NCI-H187 treated with DMSO at 0.1 percent for 48 hours (cell line): ENCODE measurements around the gene SYT17.
A peak's percentile ranks its signal among the peaks of the same experiment; 100 is the strongest.
"Not testable (repeated sequence)": the region's sequence is repeated elsewhere in the genome, so short reads cannot be mapped to it uniquely, and the experiment has no call there.

Experiments used
- DNase-seq: peaks from one replicate; lab custom pipeline; 2025; lab: John Stamatoyannopoulos, UW

Gene SYT17

DNA sequence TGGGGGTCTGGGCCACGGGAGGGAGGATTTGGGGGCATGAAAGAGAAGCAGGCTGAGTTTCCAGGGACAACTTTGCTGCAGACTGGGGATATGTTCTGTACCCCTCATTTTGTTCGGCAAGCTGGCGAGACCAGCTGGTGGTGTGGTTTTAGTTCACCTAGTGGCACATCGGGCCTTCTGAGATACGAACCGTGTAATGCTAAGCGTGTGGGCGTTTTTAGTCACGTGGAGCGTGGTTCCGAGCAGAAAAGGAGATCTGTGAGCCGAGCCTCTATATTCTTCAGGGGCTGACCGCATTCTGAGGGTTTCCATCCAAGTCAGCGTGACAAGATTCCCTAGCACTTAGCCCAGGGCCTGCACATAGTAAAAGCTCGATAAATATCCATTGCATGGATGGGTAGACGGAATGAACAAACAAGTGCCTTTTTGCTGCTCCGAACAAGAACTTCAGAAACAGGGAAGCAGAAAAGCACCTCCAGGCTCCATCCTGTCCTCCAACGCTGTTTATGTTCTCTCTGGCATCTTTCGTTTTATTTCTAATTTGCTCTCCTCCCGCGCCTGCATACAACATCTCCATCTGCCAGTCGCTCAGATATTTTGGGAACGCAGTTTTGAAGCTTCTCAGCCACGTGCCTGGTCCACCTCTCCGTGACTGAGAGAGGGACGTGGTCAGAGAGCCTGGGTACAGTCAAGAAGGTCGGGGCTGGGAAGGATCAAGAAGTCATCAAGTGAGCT, 5.8 kb downstream of the SYT17 start:
- DNase-seq = no peak

DNA sequence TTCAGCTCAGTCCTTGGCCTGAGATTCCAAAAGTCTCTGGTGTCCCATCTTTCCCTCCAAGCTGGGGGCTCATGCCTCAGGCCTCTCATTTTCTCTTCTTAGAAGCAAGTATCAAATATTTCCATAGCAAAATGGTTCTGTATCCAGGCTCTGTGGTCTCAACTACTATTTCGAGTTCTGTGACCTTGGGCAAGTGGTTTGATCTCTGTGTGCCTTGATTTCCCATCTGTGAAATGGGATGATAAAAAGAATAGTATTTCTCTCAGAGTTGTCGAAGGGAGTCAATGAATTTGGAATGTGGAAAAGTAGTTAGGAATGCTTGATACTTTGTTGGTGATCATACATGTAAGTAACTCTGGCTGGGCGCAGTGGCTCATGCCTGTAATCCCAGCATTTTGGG, 6.4 kb downstream of the SYT17 start:
- no peak for DNase-seq

GRCh38 chr16:19175492-19176262, 7.6 kb downstream of the SYT17 start:
- DNase-seq = no peak

DNA sequence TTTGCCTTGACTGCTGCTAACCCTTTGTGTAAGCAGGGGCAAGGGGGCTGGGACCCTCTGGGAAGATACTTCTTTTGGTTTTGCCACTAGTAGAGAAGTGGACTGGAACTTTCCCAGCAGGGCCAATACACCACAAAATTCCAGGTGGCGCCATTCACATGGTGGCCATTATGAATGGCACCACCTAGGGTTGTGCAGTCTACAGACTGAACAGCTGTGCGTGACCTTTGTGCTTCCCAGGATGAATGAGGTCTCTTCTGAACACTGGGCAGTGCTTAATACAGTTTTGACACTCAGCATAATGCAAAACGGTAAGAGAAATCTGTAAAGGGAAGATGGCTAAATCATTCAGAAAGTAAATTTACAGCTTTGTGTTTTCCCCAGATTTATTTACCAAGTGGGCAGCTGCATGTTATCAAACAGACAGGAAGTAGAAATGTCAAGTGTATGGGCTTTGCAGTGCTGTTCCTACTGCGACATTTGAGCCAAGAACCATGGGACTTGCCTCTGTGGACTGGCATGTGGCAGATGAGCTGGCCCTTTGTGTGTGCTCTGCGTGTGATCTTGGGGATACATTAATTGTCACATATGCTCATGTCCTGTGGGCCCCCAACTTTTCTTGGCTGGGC, 9.2 kb downstream of the SYT17 start:
- no peak for DNase-seq

- DNase-seq = no peak
Observed at GRCh38 chr16:19179546-19180490, 11.8 kb downstream of the SYT17 start.

DNA sequence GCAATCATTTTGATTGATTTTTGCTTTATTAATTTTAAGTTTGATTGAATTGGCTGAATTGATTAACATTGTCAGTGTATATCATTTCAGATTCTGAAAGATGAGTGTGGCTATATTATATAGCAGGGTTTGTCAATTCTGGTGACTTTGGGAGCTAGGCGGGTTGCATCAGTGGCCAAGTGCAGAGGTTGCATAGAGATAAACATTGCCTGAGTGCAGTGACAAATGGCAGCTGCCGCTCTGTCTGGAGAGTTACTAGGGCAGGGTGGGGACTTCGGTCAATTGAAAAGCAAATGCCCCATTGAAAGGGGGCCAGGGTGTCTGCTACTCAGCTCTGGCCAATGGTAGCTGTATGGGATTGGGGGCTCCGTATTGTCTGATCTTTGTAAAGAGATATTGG, 12.7 kb downstream of the SYT17 start:
- DNase-seq = no peak

DNA sequence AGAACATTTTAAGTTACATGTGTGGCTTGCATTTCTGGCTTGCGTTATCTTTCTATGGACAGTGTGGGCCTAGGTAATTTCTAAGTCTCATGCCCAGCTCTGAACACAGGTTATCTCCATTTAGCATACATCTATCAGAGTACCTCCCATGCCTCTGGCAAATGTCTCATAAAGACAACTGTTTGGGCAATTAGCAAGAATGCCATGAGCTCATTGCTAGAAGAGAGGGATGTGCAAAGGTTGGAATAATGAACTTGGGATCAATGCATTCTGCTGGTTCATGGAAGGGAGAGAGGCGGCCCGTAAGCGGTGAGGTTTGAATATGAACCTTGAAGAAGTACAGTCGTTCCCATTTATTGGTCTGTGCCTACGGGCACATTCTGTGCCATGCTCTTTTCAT, 14.4 kb downstream of the SYT17 start:
- DNase-seq = no peak

GRCh38 chr16:19183187-19183586, 15.1 kb downstream of the SYT17 start:
- DNase-seq = no peak

DNA sequence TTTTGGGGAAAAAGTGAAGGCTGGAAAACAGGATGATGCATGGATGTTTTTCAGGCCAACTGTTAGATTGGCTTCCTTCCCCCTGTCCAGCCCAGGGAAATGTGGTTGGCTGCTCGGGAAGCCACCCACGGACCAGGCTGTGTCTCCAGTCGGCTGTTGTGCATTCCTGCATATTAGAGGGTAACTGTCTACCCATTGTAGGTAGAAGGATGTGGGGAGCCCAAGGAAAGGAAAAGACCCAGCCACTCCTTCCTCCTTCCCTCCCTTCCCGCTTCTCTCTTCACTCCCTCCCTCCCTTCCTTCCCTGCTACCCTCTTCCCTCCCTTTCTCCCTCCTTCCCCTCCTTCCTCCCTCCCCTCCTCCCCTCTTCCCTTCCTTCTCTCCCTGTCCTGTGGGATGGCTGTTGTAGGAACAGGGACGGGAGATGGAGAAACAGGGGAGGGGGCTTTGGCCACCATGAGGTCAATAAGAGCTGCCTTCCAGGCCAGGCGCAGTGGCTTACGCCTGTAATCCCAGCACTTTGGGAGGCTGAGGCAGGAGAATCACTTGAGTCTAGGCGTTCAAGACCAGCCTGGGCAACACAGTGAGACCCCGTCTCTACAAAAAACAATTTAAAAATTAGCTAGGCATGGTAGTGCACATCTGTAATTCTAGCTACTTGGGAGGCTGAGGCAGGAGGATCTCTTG, 16.9 kb downstream of the SYT17 start:
- DNase-seq = no peak

- peak; percentile 26 for DNase-seq
Observed at GRCh38 chr16:19185510-19185851, 17.4 kb downstream of the SYT17 start.

GRCh38 chr16:19186408-19186807, 18.4 kb downstream of the SYT17 start:
- DNase-seq = no peak

DNA sequence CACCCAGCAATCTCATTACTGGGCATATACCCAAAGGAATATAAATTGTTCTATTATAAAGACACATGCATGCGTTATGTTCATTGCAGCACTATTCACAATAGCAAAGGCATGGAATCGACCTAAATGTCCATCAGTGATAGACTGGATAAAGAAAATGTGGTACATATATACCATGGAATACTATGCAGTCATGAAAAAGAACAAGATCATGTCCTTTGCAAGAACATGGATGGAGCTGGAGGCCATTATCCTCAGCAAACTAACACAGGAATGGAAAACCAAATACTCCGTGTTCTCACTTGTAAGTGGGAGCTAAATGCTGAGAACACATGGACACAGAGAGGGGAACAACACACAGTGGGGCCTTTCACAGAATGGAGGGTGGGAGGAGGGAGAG, 19.9 kb downstream of the SYT17 start:
- DNase-seq = not testable (repeated sequence)

DNA sequence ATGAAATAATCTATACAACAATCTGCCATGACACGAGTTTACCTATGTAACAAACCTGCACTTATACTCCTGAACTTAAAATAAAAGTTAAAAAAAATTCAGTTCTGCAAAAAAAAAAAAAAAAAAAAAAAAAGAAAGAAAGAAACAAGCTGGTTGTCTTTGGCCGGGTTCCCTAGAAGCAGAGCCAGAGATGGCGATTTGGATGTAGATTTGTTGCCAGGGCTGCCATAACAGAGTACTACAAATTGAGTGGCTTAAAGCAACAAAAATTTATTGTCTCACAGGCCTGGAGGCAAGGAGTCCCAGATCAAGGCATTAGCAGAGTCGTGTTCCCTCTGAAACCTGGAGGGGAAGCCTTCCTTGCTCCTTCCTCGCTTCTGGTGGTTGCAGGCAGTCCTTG, 20.4 kb downstream of the SYT17 start:
- no peak for DNase-seq

GRCh38 chr16:19192865-19193264, 24.8 kb downstream of the SYT17 start:
- DNase-seq = no peak

DNA sequence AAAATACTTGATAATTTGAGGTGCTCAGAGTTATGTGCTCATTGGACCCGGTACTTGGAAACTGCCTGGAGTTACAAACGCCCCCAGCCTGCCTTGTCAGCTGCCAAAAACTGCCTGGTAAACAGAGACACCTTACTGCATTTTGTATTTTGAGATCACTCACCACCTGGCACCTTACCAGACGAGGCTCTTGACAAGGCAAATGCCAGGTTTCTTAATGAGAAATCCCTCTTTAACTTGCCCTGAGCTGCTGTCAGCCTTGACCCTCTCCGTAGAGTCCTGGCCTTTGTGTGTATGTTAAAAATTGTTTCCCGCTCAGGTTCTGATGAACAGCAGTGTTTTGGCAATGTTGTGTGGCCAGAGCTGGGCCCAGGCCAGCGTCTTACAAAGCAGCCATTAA, 28.8 kb downstream of the SYT17 start:
- no peak for DNase-seq

DNA sequence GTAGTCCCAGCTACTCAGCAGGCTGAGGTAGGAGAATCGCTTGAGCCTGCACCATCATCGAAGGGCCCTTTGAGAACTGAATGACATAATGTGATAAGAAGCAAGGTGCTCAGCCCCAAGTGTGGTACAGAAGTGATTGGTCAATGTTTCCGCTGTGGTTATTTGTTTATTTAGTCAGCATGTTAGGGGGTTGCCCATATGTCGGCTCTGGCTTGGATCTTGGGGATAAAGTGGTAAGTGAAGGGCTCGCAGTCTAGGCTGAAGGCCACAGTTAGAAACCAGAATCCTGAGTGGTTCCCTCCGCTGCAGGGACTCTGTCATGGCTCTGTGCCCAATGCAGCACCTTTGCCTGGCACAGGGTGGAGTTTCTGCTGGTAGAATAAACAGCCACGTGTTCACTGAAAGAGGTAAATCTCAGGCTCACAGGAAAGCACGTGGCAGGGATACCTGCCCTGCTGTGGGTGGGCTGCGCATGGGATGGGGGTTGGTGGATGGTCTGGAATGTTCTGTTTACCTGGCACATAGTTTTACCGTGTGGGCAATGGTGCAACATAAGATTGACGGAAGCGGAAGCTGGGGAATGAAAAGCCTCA, 35.4 kb downstream of the SYT17 start:
- no peak for DNase-seq

- no peak for DNase-seq
Observed at GRCh38 chr16:19210280-19210924, 42.4 kb downstream of the SYT17 start.

GRCh38 chr16:19210968-19211367, 42.9 kb downstream of the SYT17 start:
- no peak for DNase-seq

- no peak for DNase-seq
Observed at GRCh38 chr16:19212059-19212458, 44.0 kb downstream of the SYT17 start.

GRCh38 chr16:19213885-19214284, 45.8 kb downstream of the SYT17 start:
- no peak for DNase-seq

GRCh38 chr16:19215705-19216104, 47.7 kb downstream of the SYT17 start:
- no peak for DNase-seq
